Activated CD4-positive, CD25-positive, alpha-beta regulatory T cell treated with anti-CD3 and anti-CD28 coated beads, Interleukin-2, amount 50 U/mL, for 16 hours (primary cell): Measurements from ENCODE around the gene CIAPIN1.
A peak's percentile ranks its signal among the peaks of the same experiment; 100 is the strongest.

Experiments
- DNase-seq: peaks from one replicate; pipeline ENCODE4 v3.0.0-alpha.2; 2020; ENCODE audit warnings: low read depth, low spot score

Gene CIAPIN1

GRCh38 chr16:57476546-57477410, 29.6 kb upstream of the CIAPIN1 start:
- no peak for DNase-seq

- DNase-seq = peak; percentile 43
These were observed 28.6 kb upstream of the CIAPIN1 start for GRCh38 chr16:57475711-57476339.

DNA sequence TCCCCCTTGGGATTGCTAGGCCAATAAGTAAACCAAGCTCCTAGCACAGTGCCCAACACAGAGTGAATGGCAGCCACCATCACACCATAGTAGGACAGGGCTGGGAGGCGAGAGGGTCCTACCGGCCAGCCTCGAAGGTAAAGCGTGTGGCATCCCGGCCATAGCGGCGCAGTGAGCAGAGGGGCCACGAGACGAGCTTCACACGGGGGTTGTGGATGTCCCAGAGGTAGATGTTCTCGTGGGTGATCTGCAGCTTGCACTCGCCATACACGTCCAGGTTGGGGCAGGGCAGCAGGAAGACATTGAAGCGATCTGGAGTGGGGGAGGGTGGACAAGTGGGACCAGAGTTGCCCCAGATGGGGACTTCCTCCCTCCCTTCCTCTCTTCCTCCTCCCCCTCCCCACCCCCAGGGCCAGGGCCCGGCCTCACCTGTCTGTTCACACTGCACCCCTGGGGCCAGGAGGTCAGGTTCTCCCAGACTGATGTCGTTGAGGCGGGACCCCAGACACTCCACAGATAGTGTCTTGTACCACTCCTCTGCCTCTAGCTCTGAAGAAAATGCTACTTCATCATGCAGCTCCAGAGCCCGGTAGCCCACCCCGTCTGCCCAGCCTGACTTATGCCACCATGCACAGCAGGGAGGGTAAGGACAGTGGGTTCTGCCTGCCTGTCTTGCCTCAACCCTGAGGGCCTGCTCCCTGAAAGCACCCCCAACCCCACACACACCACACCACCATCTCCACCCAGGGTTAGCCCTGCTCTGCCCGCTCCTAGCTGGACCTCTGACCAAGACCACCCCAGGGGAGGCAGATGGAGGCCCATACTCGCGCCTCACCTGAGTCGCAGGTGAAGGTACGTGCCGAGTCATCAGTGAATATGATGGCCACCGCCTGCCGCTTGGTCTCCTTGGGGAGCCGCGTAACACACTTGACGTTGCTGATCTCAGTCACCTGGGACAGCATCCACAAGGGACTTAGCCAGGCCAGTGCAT, 27.8 kb upstream of the CIAPIN1 start:
- no peak for DNase-seq

DNA sequence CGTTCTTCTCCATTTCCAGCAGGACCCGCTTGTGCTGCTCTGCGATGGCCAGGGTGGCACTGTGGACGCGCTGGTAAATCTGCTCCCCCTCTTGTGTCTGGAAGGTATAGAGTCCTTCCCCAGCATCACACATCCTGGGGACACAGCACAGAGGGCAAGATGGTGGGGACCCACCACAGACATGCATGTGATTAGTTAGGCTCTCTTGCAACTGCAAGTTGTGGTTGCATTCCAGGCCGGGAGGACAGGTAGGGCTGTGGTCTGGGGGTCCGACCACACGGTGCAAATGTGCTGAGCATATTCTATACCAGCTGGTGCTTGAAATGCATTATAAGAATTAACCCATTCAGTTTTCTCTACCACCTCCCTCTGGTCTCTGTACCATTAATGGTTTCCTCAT, 26.7 kb upstream of the CIAPIN1 start:
- no peak for DNase-seq

DNA sequence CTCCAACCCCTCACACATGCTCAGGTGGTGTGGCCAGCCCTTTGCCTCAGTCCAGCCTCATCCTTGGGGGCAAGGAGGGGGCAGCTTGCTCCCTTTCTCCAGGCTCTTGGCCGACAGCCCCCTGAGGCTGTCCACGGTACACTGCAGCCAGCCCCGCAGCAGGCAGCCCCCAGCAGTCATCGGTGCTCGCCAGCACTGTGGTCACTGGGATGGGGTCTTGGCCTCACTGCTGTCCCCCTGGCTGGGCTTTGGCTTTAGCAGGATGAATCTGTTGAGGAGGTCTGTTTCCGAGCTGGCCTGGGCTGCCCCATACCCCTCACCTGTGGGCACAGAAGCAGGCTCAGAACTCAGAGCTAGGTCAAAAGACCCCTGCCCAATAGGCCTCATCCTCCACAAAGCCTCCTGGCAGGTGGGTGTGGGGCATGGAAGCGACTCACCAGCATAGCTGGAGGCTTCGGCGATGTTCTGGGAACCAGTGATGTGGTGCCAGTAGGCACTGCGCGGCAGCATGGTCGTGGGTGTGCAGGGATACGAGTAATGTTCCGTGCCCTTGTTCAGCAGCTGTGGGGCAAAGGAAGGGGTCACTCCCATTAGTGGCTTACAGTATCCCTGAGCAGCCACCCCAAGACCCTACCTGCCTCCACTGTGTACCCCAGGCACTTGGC, 26.1 kb upstream of the CIAPIN1 start:
- no peak for DNase-seq

GRCh38 chr16:57472665-57473060, 25.5 kb upstream of the CIAPIN1 start:
- no peak for DNase-seq

DNA sequence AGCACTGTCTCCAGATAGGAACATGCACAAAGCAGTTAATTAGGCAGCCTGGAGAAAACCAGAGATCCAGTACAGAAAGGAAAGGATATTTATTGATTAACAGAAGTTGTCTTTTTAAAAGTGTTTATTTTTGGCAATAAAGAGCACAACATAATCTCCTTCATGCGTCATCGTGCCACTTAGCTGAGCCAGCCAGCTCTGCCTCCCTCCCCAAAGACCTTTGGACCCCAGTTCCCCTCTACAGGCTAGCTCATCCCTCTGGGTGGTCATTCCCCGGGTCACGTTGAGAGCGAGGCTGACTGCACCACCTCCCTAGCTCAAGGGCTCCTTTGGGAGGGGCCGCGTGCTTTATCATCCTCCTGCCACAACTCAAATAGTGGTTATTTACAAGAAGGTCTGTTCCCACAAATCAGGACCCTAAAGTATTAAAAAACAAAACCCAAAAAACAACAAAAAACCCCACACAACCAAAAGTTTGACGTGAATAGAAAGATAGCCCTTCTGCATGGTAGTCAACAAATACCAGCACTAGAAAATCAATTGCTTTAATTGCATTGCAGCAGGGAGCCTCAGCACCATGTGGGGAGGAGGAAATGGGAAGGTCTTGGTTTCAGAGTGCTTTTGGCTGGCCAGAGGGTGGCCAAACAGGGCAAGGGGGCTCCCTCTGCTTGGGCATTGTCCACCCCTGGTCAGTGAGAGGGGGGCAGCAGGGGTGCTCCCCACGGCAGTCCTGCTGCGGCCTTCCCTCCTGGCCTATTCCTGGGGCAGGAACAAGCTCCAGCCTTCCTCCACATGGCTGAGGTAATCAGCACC, 24.9 kb upstream of the CIAPIN1 start:
- no peak for DNase-seq

DNA sequence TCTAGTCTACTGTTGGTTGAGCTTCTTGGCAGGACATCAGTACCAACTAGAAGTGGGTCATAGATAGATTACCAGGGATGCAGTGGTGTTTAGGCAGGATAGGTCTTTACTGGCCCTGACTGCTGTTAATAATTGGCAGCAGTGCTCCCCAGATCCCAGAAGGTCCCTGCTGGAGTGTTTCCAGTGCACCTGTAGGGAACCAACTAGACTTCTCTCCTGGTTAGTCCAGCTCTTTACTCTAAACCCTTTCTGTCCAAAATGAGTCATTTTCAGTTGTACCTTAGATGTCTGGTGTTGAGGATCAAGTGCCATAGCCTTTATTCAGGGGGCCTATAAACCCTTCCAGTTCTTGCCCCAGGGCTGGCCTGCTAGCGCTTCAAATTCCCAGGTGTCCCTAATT, 24.0 kb upstream of the CIAPIN1 start:
- no peak for DNase-seq

DNA sequence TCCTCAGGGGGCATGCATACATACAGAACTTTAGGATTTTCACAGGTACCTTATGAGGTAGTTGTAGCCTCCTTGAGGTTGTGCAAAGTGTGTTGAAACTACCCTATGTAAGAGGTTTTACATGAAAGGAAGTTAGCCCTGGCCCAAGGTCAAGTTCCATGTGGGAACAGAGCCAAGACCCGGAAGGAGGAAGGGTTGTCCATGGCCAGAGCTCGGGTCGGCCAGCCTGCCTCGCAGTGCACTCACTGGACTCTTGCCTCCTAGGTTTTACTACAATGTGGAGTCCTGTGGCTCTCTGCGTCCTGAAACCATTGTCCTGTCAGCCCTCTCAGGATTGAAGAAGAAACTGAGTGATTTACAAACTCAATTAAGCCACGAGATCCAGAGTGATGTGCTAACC, 23.5 kb upstream of the CIAPIN1 start:
- DNase-seq = no peak

GRCh38 chr16:57469917-57470470, 22.8 kb upstream of the CIAPIN1 start:
- DNase-seq = no peak

DNA sequence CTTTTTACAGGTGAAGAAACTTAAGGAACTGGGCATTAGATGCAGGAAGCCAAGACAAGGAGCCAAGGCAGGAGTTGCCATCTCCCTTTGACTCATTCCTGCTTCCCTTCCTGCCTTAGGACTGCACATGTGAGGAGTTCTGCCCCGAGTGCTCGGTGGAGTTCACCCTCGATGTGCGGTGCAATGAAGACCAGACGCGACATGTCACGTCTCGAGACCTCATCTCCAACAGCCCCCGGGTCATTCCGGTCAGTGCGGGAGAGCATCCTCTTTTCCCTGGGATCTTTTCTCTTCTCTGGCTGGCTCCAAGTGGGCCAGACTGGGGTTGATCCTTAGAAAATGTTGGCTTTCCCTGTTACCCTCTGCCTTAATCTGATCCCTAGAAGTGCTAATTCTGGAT, 21.9 kb upstream of the CIAPIN1 start:
- DNase-seq = no peak

- DNase-seq = no peak
These were observed 21.2 kb upstream of the CIAPIN1 start for GRCh38 chr16:57468346-57468745.

DNA sequence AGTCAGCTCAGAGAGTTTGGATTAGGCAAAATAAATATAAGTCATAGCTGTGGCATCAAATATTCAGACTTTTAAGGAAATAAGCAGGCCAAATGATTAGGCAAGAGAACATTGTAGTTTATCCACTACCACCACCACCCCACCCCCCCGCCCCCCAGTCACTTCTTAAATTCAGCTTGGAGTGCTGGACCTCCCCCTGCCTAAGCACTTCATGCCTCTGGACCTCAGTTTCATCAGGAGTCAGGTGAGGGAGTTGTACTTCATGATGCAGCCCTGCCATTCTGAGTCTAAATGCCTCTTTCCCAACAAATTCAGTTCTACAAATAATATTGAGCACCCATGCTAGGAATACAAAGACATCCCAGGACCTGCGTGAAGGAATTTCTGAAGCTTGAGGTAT, 17.3 kb upstream of the CIAPIN1 start:
- no peak for DNase-seq

GRCh38 chr16:57462978-57463362, 15.8 kb upstream of the CIAPIN1 start:
- DNase-seq = no peak

- peak; percentile 89 for DNase-seq
These were observed 15.2 kb upstream of the CIAPIN1 start, which contains the start of gene POLR2C for GRCh38 chr16:57462209-57462977. Gene POLR2C, plus strand, starts transcription at chr16:57462679. Its CDS starts 46 bp downstream, at chr16:57462725.

GRCh38 chr16:57452021-57452420, 4.8 kb upstream of the CIAPIN1 start:
- DNase-seq = no peak

GRCh38 chr16:57446531-57447185, 527 bp downstream of the CIAPIN1 start:
- DNase-seq = no peak

DNA sequence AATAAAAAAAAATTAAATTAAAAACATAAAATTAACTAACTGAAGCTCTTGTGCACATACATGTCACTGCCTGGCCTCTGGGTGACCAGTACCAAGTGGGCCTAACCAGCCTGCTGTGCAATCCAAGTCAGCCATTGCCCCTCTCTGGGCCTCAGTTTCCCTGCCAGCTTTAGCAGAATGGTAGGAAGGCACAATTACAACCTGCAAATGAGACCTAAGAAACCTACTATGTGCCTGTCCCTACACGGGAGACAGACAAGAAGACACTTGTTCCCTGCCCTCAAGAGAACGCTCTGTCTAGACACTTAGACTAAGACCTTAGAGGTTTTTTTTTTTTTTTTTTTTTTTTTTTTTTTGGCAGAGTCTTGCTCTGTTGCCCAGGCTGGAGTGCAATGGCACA, 1.7 kb downstream of the CIAPIN1 start:
- no peak for DNase-seq

DNA sequence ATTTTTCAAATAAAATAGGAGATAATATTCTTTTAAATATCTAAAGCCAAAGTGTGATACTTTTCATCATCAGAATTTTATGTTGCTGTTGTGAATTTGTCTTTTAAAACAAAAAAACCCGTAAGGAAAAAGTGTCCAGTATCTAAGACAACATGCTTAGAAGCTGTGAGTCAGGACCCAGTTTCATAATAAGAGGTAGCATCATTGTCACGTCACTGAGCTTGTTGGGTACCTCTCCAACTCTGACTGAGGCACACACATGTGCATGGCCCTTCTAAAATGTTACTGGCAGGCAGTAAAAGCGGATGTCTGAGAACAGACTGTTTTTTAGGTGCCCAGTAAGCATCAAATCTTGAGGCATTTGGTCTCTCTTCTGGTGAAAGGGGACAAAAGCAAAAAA, 2.5 kb downstream of the CIAPIN1 start:
- no peak for DNase-seq
